Endodermal cell (in vitro differentiated cells): Measurements from ENCODE around the gene FMNL2. TPM values are rescaled to one million over a fixed set of nuclear protein-coding genes. Genes with fewer than 3 reads are reported as not detected.

Source experiments
- DNase-seq: peaks from one replicate; pipeline ENCODE4 v3.0.0-alpha.2; 2017
- H3K27ac ChIP-seq: 2 replicates; pipeline ENCODE4 v1.5.1; 2013; ENCODE audit warnings: mild to moderate bottlenecking, low read depth, low read length, moderate library complexity
- H3K27me3 ChIP-seq: 2 replicates; pipeline ENCODE4 v1.6.1; 2013; ENCODE audit warnings: mild to moderate bottlenecking, low read length, moderate library complexity; ENCODE audit not compliant: insufficient read depth, control insufficient read depth, poor library complexity, severe bottlenecking
- H3K36me3 ChIP-seq: 2 replicates; pipeline ENCODE4 v1.7.0; 2013; ENCODE audit warnings: mild to moderate bottlenecking, low read length, moderate library complexity; ENCODE audit not compliant: control insufficient read depth, insufficient read depth
- H3K4me1 ChIP-seq: one replicate; pipeline ENCODE4 v1.7.0; 2013; ENCODE audit warnings: low read length; ENCODE audit not compliant: control insufficient read depth, insufficient read depth
- H3K4me3 ChIP-seq: 2 replicates; pipeline ENCODE4 v1.5.1; 2013; ENCODE audit warnings: mild to moderate bottlenecking, low read length, moderate library complexity
- H3K9ac ChIP-seq: 2 replicates; pipeline ENCODE4 v1.6.1; 2013; ENCODE audit warnings: mild to moderate bottlenecking, low read length, moderate library complexity; ENCODE audit not compliant: poor library complexity, severe bottlenecking; ENCODE audit errors: extremely low read depth
- H3K9me3 ChIP-seq: 2 replicates; pipeline ENCODE4 v1.6.1; 2013; ENCODE audit warnings: mild to moderate bottlenecking, low read length, moderate library complexity; ENCODE audit not compliant: control insufficient read depth
- H3K27ac Mint-ChIP-seq: 2 replicates; pipeline ENCODE4 v1.8.0; 2020; ENCODE audit warnings: mixed read lengths
- H3K27me3 Mint-ChIP-seq: 2 replicates; pipeline ENCODE4 v1.8.0; 2021; ENCODE audit warnings: mild to moderate bottlenecking, mixed read lengths; ENCODE audit not compliant: insufficient read depth
- H3K36me3 Mint-ChIP-seq: 2 replicates; pipeline ENCODE4 v1.8.0; 2020; ENCODE audit warnings: low read depth, mixed read lengths
- H3K4me1 Mint-ChIP-seq: 2 replicates; pipeline ENCODE4 v1.8.0; 2020; ENCODE audit warnings: mixed read lengths
- H3K4me3 Mint-ChIP-seq: 2 replicates; pipeline ENCODE4 v1.8.0; 2020; ENCODE audit warnings: mild to moderate bottlenecking, moderate library complexity, mixed read lengths
- H3K9me3 Mint-ChIP-seq: 2 replicates; pipeline ENCODE4 v1.8.0; 2020; ENCODE audit warnings: mild to moderate bottlenecking, mixed read lengths
- CTCF ChIP-seq: fragments of 200-600 bp; sonication (generic); conservative IDR thresholded peaks from 2 replicates; pipeline ENCODE4 v1.5.0; 2021; ENCODE audit warnings: antibody characterized with exemption, mild to moderate bottlenecking
- WGBS, 2 experiments: methylation state at CpG; one replicate each; pipeline versions ENCODE4 v1.1.5 to v1.1.7; 2013; ENCODE audit warnings: missing lambda C conversion rate in 2 of 2, mixed read lengths in 1 of 2; ENCODE audit not compliant: insufficient coverage in 1 of 2, insufficient read length in 1 of 2; 5-methylcytosine and 5-hydroxymethylcytosine counted together
- total RNA-seq, 2 donors: library from RNA; stranded (reverse); fragmentation: NEBNext Ultra II Directional in 1 of 2; extraction: Animal tissue kit (Norgen Biotek cat#: 25700) in 1 of 2; gene quantifications; 2 replicates in 1 of 2; 3 replicates in 1 of 2; pipeline ENCODE4 v1.2.1, GENCODE V29; 2021

The FMNL2 gene
- total RNA-seq, 2 donors from 2014 or later = 49.4 to 51.8 TPM

DNA sequence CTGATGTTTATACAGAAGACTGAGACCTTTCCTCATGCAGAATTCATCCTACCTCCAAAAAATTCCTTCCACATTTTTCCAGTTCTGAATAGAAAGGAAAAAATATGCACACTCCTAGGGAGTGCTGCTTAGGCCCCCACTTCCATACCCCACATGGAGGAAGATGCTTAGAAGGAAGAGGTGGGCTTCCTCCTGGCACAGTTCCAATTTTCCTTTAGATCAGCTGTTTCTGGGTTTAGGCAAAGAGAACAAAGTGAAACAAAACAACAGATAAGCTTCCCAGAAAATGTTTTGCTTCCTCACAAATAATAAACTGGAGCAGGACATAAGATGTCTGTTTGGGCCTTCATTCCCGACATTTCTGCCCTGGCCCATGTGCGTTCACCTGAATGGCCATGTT is 209.7 kb downstream of the FMNL2 start:
- Mint-ChIP-seq H3K9me3 (no peaks in the 10 kb centered on the region), H3K36me3 (peaks cover 15% of the 10 kb centered on the region), H3K4me3 (no peak overlapping the region), H3K27me3 (no peaks in the 10 kb centered on the region), H3K4me1 (peaks cover 12% of the 10 kb centered on the region), H3K27ac (no peak overlapping the region)
- Histone ChIP-seq H3K9me3 (no peaks in the 10 kb centered on the region), H3K27me3 (no peaks in the 10 kb centered on the region), H3K27ac (no peak overlapping the region), H3K4me1 (no peaks in the 10 kb centered on the region), H3K4me3 (no peak overlapping the region), H3K36me3 (peaks cover 23% of the 10 kb centered on the region), H3K9ac (no peak overlapping the region)
- no peak for DNase-seq
- 96 to 100% methylated on average over 1 to 2 of the region's 2 CpGs for WGBS, 2 experiments
- TF ChIP-seq CTCF = no peak

DNA sequence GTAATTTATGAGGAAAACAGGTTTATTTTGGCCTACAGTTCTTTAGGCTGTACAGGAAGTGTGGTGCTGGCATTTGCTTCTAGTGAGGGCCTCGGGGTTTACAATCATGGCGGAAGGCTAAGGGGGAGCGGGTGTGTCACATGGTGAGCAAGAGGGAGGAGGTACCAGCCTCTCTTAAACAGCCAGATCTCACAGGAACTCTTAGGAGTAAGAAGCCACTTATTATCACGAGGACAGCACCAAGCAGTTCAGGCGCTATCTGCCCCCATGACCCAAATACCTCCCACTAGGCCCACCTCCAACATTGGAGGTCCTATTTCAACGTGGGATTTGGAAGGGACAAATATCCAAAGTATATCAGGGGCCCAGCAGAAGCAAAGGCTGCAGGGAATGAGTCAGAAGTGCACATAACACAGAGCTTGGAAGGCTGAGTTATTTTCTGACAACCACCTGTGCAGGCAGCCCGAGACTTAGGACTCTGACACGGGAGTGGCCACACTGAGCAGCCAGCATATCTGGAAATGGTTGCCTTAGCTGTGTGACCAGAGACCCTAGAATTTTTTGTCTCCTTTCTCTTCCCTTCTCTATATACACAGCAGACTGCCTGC is 211.4 kb downstream of the FMNL2 start:
- Mint-ChIP-seq H3K36me3 (peaks cover 18% of the 10 kb centered on the region), H3K4me1 (peaks cover 17% of the 10 kb centered on the region), H3K27ac (peak overlapping the region; percentile 26), H3K9me3 (no peaks in the 10 kb centered on the region), H3K4me3 (no peak overlapping the region), H3K27me3 (no peaks in the 10 kb centered on the region)
- Histone ChIP-seq H3K27me3 (no peaks in the 10 kb centered on the region), H3K9me3 (no peaks in the 10 kb centered on the region), H3K4me3 (no peak overlapping the region), H3K27ac (no peak overlapping the region), H3K4me1 (no peaks in the 10 kb centered on the region), H3K36me3 (peaks cover 23% of the 10 kb centered on the region), H3K9ac (no peak overlapping the region)
- 80 to 93% methylated on average over 6 to 8 of the region's 8 CpGs for WGBS, 2 experiments
- DNase-seq = no peak
- no peak for TF ChIP-seq CTCF

GRCh38 chr2:152548111-152548875 is 213.3 kb downstream of the FMNL2 start:
- no peak overlapping the region for H3K4me3 ChIP-seq
- no peak for DNase-seq
- H3K4me3 Mint-ChIP-seq = no peak overlapping the region
- H3K27ac ChIP-seq = no peak overlapping the region
- WGBS, 2 experiments = 90 to 100% methylated on average over 4 to 8 of the region's 8 CpGs
- H3K4me1 ChIP-seq = no peaks in the 10 kb centered on the region
- no peaks in the 10 kb centered on the region for H3K9me3 Mint-ChIP-seq
- H3K9me3 ChIP-seq = no peaks in the 10 kb centered on the region
- no peak for TF ChIP-seq CTCF
- peaks cover 23% of the 10 kb centered on the region for H3K36me3 ChIP-seq
- H3K36me3 Mint-ChIP-seq = peaks cover 18% of the 10 kb centered on the region
- peak overlapping the region; percentile 4 for H3K27ac Mint-ChIP-seq
- H3K27me3 Mint-ChIP-seq = no peaks in the 10 kb centered on the region
- peaks cover 9% of the 10 kb centered on the region for H3K4me1 Mint-ChIP-seq
- no peaks in the 10 kb centered on the region for H3K27me3 ChIP-seq
- no peak overlapping the region for H3K9ac ChIP-seq
